GM19193 (cell line): ENCODE data around the gene PTGIS.

Source experiments
- POLR2A ChIP-seq: IDR thresholded peaks from 4 replicates; pipeline ENCODE4 v1.6.1; 2011; ENCODE audit not compliant: insufficient read depth, insufficient read length; ENCODE audit errors: extremely low read depth

The PTGIS gene

DNA sequence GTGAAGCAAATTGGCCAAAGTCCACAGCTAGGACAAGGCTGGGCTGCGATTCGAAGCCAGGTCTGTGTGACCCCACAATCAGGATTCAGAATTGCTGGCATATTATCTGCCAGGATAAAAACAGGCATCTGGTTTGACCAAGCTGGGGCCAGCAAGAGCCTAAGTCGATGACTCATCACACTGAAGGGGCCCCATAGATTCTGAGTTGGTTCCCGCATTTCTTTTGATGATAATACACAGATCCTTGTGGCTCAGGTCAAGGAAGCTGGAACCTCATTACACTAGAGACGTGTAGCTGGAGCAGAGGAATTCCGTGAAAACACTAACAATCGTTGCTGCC lies 92.0 kb downstream of the PTGIS start:
- TF ChIP-seq POLR2A: no peak

DNA sequence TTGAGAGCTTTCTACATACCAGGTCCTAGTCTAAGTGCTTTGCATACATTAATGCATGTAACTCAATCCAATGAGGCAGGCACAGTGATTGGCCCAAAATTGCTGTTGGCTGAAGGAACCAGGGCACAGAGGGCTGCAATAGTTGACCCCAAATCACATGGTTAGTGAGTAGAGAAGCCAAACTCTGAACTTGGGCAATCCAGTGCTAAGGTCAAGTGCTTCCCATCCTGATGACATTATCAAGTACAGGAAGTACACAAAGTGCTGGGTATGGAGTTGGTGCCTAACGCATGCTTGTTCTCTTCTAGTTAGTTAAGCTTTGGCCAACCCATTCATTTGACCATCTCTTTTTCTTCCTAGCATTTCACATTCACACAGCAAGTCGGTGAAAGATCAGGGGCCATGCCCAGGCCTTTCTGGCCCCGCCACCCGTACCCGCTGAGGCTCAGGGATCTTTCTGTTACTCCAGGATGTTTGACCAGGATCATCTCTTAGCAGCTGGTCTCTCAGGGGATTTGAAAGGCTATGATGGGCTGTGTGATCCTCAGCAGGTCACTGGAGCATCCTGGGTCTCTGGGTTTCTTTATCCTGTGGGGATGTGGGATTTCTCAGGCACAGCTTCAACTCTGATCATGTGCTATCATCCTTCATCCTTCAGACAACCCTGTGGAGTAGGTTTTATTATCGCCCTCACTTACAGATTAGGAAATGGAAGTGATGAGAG lies 92.5 kb downstream of the PTGIS start:
- TF ChIP-seq POLR2A: no peak

DNA sequence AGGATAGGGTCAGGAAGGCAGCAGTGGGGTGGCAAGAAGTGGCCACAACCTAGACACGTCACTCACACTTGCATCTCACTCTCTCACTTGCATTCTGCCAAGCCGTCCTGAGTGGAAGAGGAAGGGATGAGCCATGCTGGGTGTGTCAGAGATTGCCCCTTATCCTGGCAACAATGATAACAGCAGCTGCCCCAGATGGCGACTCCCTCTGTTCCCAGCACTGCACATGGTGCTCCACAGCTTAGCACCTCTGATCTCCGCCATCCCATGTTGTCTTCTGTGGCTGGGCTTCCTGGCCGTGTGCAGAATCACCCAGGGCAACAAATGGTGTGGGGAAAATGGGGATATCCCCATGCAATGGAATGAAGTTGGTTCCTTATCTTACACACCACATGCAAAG lies 96.5 kb downstream of the PTGIS start:
- TF ChIP-seq POLR2A: no peak

DNA sequence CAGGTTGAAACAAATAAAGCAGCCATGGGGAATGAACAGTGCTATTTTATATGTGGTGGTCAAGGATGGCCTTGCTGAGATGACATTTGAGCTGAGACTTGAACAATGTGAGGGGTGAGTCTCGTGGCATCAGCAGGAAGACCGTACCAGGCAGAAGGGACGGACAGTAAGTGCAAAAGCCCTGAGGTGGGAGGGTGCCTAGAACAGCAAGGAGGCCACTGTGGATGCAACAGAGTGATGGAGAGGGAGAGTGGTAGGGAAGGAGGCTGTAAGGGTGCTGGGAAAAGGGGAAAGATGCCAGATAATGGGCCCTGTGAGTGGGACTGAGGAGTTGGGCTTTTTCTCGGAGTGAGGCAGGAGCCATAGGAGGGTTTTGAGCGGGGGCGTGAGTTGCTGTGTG lies 97.0 kb downstream of the PTGIS start:
- no peak for TF ChIP-seq POLR2A

DNA sequence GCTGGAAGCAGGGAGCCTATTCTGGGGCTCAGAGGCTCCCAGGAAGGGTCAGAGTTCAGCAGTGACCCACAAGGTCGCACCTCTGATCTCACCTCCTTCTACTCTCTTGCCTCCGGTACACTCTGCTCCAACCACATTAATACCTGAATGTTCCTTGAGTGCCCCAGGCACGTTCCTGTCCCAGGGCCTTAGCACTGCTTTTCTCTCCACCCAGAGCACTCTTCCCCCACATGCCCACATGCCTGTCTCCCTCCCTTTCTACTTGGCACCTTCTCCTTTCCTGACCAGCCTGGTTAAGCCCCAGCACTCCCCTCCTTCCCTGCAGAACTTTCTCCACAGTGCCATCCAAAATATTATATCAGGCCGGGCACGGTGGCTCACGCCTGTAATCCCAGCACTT lies 98.9 kb downstream of the PTGIS start:
- TF ChIP-seq POLR2A: no peak

DNA sequence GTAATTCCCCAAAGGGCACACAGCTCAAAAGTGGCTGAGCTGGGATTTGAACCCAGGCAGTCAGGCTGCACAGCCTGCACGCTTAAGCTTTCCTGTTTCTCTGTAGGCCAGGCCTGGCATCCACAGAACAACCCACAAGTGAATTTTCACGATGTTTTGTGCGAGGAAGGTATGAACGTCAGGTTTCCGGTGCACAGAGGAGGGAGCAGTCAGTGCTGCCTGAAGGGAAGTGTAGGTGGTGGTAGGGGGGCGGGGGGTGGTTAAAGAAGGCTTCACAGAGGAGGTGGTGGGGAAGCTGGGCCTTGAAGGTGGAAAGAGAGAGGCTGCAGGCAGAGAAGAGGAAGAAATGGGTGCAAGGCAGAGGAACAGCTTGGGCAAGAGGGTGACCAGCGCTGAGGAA lies 99.5 kb downstream of the PTGIS start:
- TF ChIP-seq POLR2A: no peak

DNA sequence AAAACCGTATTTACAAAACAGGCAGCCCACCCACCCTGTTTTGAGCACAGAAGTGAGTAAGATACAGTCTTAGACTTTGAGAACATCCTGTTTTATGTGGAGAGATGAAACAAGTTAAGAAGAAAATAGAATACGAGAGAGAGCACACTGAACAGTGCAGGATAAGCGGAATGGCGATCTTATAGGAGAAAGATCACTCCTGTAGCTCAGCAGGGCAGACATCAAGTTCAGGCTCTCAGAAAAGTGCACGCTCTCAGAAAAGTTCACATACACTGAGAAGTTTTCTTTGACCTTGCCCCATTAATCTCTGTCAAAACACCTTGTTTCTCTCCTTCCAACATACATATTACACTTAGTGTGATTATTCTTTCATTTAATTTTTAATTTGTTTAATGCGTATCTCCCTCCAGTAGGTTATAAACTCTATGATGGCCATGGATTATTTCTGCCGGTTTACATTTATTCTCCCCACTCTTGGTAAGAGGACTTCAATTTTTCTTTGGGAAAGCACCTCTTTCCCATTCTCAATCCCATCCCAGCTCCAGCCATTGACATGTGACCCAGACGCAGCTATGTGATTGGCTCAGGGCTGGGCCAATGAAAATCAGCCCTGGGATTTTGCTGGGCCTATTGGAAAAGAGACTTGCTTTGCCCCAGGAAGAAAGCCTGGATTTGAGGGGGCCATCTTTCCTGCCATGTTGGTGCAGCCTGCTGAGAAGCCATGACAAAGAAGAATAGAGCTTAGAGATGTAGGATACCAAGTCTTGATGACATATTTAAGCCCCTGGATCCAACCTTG lies 101.6 kb downstream of the PTGIS start:
- no peak for TF ChIP-seq POLR2A

DNA sequence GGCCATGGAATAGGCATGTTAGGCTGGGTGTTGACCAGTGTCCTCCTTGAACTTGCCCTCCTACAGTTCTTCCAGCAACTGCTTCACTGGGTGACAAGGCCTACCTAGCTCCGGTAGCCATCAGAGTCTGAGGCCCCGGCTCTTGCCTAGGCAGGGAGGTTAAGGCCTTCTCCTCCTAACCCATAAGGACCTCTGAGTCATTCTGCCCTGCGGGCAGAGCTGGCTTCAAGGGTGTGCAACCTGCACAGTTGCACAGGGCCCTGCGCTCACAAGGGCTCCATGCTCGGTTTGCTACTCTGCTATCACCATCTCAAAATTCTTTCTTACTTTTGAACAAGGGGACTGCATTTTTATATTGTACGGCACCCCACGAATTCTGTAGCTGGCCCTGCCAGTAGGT lies 103.4 kb downstream of the PTGIS start:
- no peak for TF ChIP-seq POLR2A

DNA sequence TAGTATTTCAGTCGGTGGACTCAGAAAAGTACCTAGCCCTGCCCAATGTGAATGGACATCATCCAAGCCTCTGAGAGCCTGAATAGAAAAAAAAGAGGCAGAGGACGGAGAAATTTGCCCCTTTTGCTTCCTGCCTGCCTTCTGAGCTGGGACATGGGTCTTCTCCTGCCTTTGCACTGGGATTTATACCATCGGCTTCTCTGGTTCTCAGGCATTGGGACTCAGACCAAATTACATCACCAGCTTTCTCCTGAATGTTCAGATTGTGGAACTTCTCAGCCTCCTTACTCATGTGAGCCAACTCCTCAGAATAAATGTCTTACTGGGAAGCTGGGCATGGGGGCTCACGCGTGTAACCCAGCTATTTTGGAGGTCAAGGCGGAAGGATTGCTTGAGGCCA lies 105.3 kb downstream of the PTGIS start:
- TF ChIP-seq POLR2A: no peak

DNA sequence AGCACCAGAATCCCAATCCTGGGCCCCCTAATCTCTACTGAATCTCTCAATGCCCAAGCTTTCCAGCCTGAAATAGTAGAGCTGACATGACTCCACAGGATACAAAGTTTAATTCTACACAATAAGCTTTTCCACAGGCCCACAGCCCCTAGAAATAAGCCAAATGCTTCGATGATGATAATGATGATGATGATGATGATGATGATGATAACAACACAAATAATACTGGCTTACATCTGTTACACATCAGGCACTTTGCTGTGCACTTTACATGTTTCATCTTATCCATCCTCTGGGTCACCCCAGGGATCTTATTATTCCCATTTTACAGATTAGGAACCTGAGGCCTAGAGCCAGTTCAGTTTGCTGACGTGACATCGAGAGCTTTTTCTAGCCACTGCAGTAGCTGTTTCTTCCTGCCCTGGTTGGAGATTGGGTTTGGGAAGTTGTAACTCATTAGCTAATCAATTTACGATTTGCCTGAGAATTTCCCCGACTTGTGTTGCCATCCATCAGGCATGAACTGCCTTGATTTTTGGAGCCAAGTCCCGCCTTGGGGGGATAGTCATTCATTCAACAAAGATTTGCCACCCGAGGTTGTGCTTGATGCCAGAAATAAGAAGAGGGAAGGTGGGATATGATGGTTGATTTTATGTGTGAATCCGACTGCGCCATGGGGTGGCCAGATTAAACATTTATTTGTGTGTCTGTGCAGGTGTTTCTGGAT lies 105.9 kb downstream of the PTGIS start:
- no peak for TF ChIP-seq POLR2A

DNA sequence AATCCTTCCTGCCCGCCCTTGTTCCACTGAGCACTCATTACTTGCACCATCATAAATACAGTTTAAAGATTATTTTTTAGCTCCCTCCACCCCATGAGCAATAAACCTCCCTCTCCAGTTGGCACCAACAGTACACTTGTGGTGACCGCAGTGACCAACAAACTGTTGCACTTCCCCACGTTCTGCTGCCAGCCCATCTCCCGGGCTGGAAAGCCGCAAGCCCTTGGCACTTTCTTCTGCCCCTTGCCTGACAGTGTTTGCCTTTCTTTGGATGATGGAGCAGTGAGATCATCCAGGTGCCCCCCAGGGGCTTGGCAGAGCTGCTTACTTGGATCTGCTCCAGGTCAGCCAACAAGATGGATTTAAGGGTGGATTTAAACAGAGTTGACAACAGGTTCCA lies 107.0 kb downstream of the PTGIS start:
- no peak for TF ChIP-seq POLR2A

DNA sequence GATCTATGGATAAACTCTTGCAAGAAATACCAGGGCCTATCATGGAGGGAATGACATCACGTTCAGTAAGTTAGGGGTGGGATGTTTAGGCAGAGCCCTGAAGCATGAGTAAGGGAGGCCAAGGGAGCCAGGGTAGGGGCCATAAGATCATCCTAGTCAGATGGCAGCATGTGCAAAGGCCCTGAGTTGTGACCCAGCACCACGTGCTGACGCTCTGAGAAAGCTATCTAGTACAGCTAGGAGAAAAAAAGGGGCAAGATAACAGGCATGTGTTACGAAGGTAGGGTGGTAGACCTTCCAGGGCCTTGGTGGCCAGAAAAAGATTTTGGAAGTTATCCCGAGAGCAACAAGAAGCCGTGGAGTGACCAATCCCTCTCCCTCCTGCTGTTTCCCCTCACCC lies 107.8 kb downstream of the PTGIS start:
- TF ChIP-seq POLR2A: no peak

DNA sequence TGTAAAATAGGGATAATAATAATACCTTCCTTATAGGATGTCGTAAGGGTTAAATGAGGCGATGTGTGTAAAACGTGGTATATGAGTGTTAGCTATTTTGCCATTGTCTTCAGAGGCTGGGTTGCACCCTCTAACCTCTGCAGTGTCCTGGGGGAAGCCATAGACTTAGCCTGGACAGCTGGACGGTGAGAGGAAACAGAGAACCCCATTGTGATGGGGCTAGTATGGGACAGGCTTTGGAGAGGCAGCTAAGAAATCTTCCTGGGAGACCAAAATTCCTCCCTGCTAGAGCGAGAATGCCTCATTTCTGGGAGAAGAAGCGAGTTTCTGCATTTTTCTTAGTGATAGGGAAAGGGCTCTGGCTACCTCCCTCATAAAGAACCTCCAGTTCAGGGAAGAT lies 108.3 kb downstream of the PTGIS start:
- TF ChIP-seq POLR2A: no peak

DNA sequence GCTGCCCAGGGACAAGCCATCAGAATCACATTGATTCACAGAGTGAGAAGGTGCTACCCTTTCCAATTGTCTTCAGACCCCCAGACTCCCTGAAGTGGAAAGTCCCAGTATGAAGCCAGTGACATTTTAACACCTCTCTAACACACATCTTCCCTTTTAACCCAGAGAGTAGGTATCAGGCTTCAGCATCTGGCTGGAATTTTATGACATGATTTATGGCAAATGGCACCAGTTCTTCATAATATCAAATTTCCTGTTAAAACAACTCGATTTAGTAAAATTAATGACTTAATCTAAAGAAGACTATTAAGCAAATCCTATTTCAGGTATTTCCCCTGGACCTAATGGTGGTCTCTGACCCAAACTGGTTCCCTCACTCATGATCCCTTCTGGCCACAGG lies 110.5 kb downstream of the PTGIS start:
- TF ChIP-seq POLR2A: no peak

DNA sequence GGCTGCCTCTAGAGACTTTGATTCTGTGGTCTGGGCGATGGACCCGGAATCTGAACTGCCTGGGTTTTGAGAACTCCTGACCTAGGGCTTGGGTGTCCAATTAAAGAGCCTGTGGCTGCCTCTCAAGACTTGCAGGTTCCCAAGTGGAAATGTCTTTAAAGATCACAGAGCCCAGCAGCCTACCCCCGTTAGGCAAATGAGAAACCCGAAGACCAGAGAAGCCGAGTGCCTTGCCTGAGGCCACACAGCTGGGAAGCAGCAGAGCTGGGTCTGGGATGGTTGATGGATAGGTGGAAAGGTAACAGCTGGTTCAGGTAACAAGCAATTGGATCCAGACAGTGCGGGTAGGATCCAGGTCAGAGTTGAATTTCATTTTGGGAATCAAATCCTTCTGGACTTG lies 111.3 kb downstream of the PTGIS start:
- TF ChIP-seq POLR2A: no peak

DNA sequence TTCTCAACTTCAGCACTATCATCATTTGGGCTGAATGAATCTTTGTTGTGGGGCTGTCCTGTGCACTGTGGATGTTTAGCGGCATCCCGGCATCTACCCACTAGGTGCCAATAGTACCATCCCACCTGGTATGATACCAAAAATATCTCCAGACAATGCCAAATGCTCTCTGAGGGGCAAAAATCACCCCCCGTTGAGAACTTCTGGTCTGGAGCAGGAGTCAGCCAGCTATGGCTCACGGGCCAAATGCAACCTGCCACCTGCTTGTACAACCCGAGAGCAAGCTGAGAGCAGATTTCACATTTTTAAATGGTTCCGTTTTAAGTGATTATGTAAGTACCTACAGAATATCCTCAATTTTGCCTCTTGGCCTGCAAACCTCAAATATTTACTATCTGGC lies 112.2 kb downstream of the PTGIS start:
- TF ChIP-seq POLR2A: no peak
